ENCODE results near the gene OXCT1. TPM values are rescaled to one million over a fixed set of nuclear protein-coding genes. Genes with fewer than 3 reads are reported as not detected.
A peak's percentile ranks its signal among the peaks of the same experiment; 100 is the strongest.

Gene OXCT1
- total and polyA plus RNA-seq, 2 donors (not counting 3 experiments of a cell fraction or from before 2014, with no cell fraction given): 12.8 to 37.4 TPM

- Histone ChIP-seq H3K4me3 (replicated peaks in 1 of 3; ENCODE audit: insufficient read depth in 1 of 3, low read depth in 1 of 3, low read length in 3 of 3) (no peak overlapping the region), H3K27me3 (ENCODE audit: control insufficient read depth in 2 of 2, insufficient read depth in 2 of 2, low read length in 2 of 2) (no peaks in the 10 kb centered on the region), H3K79me2 (ENCODE audit: control insufficient read depth, insufficient read depth, low read length) (no peaks in the 10 kb centered on the region), H3K27ac (ENCODE audit: insufficient read depth, low read depth, low read length) (no peak overlapping the region), H3K4me1 (ENCODE audit: control insufficient read depth, extremely low read depth, insufficient read depth, low read length) (peaks cover 22% of the 10 kb centered on the region), H3K9me1 (replicated peaks; ENCODE audit: control insufficient read depth, extremely low read depth, insufficient read depth, low read length) (no peaks in the 10 kb centered on the region), H3K4me2 (ENCODE audit: insufficient read depth, low read length) (no peak overlapping the region), H3K36me3 (ENCODE audit: control insufficient read depth in 2 of 2, extremely low read depth in 1 of 2, insufficient read depth in 2 of 2, low read length in 2 of 2) (no peaks in the 10 kb centered on the region), H3K9me3 (replicated peaks; ENCODE audit: control insufficient read depth, insufficient read depth, low read length) (no peaks in the 10 kb centered on the region), H3K9ac (replicated peaks; ENCODE audit: extremely low read depth, insufficient read depth, low read length) (no peak overlapping the region), H2AFZ (ENCODE audit: low read depth, low read length) (no peak overlapping the region), H4K20me1 (replicated peaks; ENCODE audit: control insufficient read depth, extremely low read depth, insufficient read depth, low read length) (no peaks in the 10 kb centered on the region)
- CTCF ChIA-PET: interaction anchor here (0.7 to 1.0 kb wide), 2 partner anchors 9 to 30 kb away, joined by 3 read pairs; no protein-coding TSS in a partner anchor
- POLR2A ChIA-PET: no interaction called here
- no TSS peak for BruUV-seq (replicated peaks)
- dilution Hi-C loops (cut with MboI; ENCODE audit: extremely low pct_ligation_motif_present, low sequenced_read_pairs): no loop called here
- FAIRE-seq: no peak
- TF ChIP-seq, protein P1, sequence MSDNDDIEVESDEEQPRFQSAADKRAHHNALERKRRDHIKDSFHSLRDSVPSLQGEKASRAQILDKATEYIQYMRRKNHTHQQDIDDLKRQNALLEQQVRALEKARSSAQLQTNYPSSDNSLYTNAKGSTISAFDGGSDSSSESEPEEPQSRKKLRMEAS (IDR thresholded peaks at IDR 0.05; ENCODE audit: insufficient read depth, insufficient read length): no peak
- TF ChIP-seq POLR2A (IDR thresholded peaks at IDR 0.05; ENCODE audit: low read depth, low read length): no peak
- intact Hi-C loops (cut with micrococcal nuclease): loop anchor here (5.0 kb wide), 1 partner anchor 142 kb away; the partner anchor contains the start of gene FBXO4
- DNase-seq (ENCODE audit: low read depth, low spot score): peak; percentile 24
Measured at GRCh38 chr5:41785061-41785460, 85.2 kb downstream of the OXCT1 start.

DNA sequence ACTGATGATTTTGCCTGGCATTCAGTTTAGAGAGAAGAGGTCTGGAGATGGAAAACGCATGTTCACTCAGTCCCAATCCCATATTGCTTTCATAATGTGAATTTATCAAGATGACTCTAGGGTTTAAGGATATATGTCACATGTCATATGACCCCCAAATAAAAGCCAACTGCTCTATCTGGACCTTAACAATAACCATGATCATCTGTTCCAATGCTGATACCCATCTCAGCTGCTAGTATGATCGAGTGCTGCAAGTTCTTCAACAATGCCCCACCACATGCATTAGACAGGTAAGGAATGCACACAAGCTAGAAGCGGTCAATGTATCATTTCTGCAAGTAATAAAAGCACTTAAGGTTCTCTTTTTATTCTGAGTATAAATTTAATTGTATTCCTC lies 91.8 kb downstream of the OXCT1 start:
- DNase-seq (ENCODE audit: low read depth, low spot score): no peak
- H4K20me1 ChIP-seq (replicated peaks; ENCODE audit: control insufficient read depth, extremely low read depth, insufficient read depth, low read length): no peaks in the 10 kb centered on the region
- no peaks in the 10 kb centered on the region for H3K9me3 ChIP-seq (replicated peaks; ENCODE audit: control insufficient read depth, insufficient read depth, low read length)
- no peak overlapping the region for H3K9ac ChIP-seq (replicated peaks; ENCODE audit: extremely low read depth, insufficient read depth, low read length)
- H3K27ac ChIP-seq (ENCODE audit: insufficient read depth, low read depth, low read length): no peak overlapping the region
- no TSS peak for BruUV-seq (replicated peaks)
- no peaks in the 10 kb centered on the region for H3K27me3 ChIP-seq (ENCODE audit: control insufficient read depth in 2 of 2, insufficient read depth in 2 of 2, low read length in 2 of 2)
- no peaks in the 10 kb centered on the region for H3K36me3 ChIP-seq (ENCODE audit: control insufficient read depth in 2 of 2, extremely low read depth in 1 of 2, insufficient read depth in 2 of 2, low read length in 2 of 2)
- dilution Hi-C loops (cut with MboI; ENCODE audit: extremely low pct_ligation_motif_present, low sequenced_read_pairs) (no loop called here), intact Hi-C loops (cut with micrococcal nuclease) (no loop called here)
- H3K79me2 ChIP-seq (ENCODE audit: control insufficient read depth, insufficient read depth, low read length): no peaks in the 10 kb centered on the region
- no peak overlapping the region for H3K4me3 ChIP-seq (replicated peaks in 1 of 3; ENCODE audit: insufficient read depth in 1 of 3, low read depth in 1 of 3, low read length in 3 of 3)
- TF ChIP-seq, protein P1 (IDR thresholded peaks at IDR 0.05; ENCODE audit: insufficient read depth, insufficient read length): no peak
- no peak for TF ChIP-seq CTCF (IDR thresholded peaks at IDR 0.05; ENCODE audit: extremely low read depth in 1 of 2, insufficient read depth in 1 of 2, low read depth in 1 of 2, low read length in 2 of 2)
- TF ChIP-seq POLR2A (IDR thresholded peaks at IDR 0.05; ENCODE audit: low read depth, low read length): no peak
- no peak for TF ChIP-seq JUN (IDR thresholded peaks at IDR 0.05; ENCODE audit: borderline replicate concordance, insufficient read depth, insufficient read length, low read depth)
- TF ChIP-seq GATA2 (IDR thresholded peaks at IDR 0.05; ENCODE audit: insufficient read depth, insufficient read length, low read depth, low read length): no peak
- no peak for TF ChIP-seq FOS (IDR thresholded peaks at IDR 0.05; ENCODE audit: borderline replicate concordance, insufficient read depth, low read length)
- TF ChIP-seq EZH2 (IDR thresholded peaks at IDR 0.05; ENCODE audit: borderline replicate concordance, low read depth, low read length, severe bottlenecking): no peak
- TF ChIP-seq MYC (IDR thresholded peaks at IDR 0.05; ENCODE audit: low read depth, low read length): no peak
- TF ChIP-seq POLR2AphosphoS5 (IDR thresholded peaks at IDR 0.05; ENCODE audit: insufficient read depth, low read depth, low read length): no peak
- H2AFZ ChIP-seq (ENCODE audit: low read depth, low read length): no peak overlapping the region
- no peak for FAIRE-seq
- H3K4me2 ChIP-seq (ENCODE audit: insufficient read depth, low read length): no peak overlapping the region
- no peaks in the 10 kb centered on the region for H3K4me1 ChIP-seq (ENCODE audit: control insufficient read depth, extremely low read depth, insufficient read depth, low read length)
- CTCF ChIA-PET: interaction anchor here (1.1 to 1.2 kb wide), 3 partner anchors 12 to 32 kb away, joined by 3 read pairs; no protein-coding TSS in a partner anchor
- H3K9me1 ChIP-seq (replicated peaks; ENCODE audit: control insufficient read depth, extremely low read depth, insufficient read depth, low read length): no peaks in the 10 kb centered on the region
- POLR2A ChIA-PET: no interaction called here
